Prostate gland (tissue), 2 donors: ENCODE results near the gene TAF9B.

Source experiments
- CTCF ChIP-seq, 4 experiments: fragments of 200-600 bp in 2 of 4; fragments of 450-650 bp in 2 of 4; sonication (generic) in 2 of 4; IDR thresholded peaks; 1 replicate in 3 of 4; 2 replicates in 1 of 4; pipeline ENCODE4 v1.5.1; 2016 to 2019; ENCODE audit warnings: antibody characterized with exemption in 4 of 4, mild to moderate bottlenecking in 2 of 4, moderate library complexity in 2 of 4
- POLR2A ChIP-seq: fragments of 450-650 bp; IDR thresholded peaks from one replicate; pipeline ENCODE4 v1.6.1; 2016; ENCODE audit warnings: antibody characterized with exemption, mild to moderate bottlenecking
- POLR2AphosphoS5 ChIP-seq: sonication (generic); formaldehyde crosslinking; IDR thresholded peaks from one replicate; pipeline ENCODE4 v1.6.1; 2017; ENCODE audit warnings: antibody characterized with exemption

GRCh38 chrX:78165425-78165824, 26.0 kb upstream of the TAF9B start:
- TF ChIP-seq CTCF (IDR thresholded peaks at IDR 0.05) (no peak), POLR2AphosphoS5 (no peak), POLR2A (no peak)
